ENCODE results near the gene CLEC17A.
A peak's percentile ranks its signal among the peaks of the same experiment; 100 is the strongest.
"Not testable (repeated sequence)": the region's sequence is repeated elsewhere in the genome, so short reads cannot be mapped to it uniquely, and the experiment has no call there.

The CLEC17A gene, protein sequence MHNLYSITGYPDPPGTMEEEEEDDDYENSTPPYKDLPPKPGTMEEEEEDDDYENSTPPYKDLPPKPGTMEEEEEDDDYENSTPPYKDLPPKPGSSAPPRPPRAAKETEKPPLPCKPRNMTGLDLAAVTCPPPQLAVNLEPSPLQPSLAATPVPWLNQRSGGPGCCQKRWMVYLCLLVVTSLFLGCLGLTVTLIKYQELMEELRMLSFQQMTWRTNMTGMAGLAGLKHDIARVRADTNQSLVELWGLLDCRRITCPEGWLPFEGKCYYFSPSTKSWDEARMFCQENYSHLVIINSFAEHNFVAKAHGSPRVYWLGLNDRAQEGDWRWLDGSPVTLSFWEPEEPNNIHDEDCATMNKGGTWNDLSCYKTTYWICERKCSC

DNA sequence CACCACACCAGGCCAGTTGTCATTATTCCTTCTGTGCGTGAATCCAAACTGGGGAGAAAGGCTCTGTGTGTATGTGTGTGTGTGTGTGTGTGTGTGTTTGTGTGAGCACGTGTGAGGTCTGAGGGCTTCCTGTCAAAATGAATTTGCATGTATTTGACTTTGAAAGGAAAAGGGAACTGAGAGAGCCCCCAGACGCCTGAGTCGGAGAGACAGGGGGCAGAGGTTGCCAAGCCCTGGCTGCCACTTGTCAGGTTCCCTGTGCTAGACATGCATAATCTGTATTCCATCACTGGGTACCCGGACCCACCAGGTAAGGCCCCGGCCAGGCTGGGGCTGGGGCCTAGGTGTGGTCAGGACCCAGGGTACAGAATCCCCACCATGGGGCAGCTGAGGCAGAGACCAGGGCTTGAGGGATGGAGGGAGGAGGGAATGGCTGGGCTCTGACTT, at the start of gene CLEC17A:
Gene CLEC17A (plus strand): TSS at position 191 of the 447 bp plus-strand sequence. CDS start 77 bp downstream, at position 268.
- Mint-ChIP-seq H3K27ac (peak within 1 kb of the TSS; percentile 56), H3K4me3 (no peak within 1 kb of the TSS)

DNA sequence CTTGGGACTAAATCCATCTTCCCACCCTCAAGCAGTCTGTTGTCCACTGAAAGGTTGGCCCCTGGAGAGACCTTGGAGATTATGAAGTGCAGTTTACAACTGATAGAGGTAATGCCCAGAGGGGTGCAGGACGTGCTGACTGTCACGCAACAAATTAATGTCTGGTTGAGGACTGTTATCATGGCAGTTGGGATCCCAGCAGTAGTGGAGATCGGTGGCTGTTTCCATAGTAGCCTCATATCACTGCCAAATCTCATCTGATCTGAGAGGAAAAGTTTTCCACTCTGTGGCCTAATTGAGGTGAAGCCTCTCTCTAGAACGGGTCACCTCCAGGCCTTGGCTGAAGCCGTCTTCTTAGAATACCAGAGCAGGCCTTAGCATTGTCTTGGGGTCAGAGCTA, 49.4 kb upstream of the CLEC17A start:
- peaks cover 50% of the 10 kb centered on the region for H3K4me1 Mint-ChIP-seq (ENCODE audit: low read depth)

More for the DNA sequence above, at the start of gene CLEC17A:
- Mint-ChIP-seq H3K4me1 (ENCODE audit: low read depth) (peaks cover 32% of the 10 kb centered on the region), H3K27me3 (peaks cover 1% of the 10 kb centered on the region), H3K9me3 (no peaks in the 10 kb centered on the region), H3K36me3 (ENCODE audit: low read depth) (no peaks in the 10 kb centered on the region)
- intact Hi-C loops (cut with micrococcal nuclease): no loop called here

DNA sequence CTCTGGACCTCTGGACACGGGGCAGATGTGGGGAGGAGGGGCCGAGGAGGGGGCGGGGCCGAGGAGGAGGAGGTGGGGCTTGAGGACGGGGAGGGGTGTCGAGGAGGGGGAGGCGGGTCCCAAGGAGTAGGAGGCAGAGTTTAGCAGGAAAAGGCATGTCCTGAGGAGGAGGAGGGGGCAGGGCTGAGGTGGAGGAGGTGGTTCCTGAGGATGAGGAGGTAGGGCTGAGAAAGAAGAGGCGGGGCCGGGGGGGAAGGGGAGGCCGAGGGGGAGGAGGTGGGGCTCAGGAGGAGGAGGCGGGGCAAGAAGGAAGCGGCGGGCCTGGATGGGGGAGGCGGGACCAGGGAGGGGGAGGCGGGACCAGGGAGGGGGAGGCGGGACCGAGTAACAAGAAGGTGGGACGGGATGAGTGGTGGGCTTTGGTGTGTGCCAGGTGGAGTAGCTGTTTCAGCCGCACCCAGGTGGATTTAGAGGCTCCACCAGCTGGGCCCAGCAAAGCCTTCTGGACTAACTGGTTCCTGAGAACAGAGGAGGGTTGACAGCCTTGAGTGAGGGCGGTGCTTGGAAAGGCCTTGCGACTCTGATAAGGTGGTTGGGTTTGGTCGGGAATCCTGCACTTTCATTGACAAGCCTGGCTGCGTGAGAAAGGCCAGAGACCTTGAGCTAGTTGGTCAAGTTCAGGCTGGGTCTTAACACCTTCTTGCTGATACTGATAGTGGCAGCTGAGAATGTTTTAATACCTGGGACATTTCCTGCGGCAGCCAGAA, 45.8 kb upstream of the CLEC17A start:
- no peak overlapping the region for H3K27ac Mint-ChIP-seq
- no peaks in the 10 kb centered on the region for H3K27me3 Mint-ChIP-seq
- intact Hi-C loops (cut with micrococcal nuclease): no loop called here
- no peaks in the 10 kb centered on the region for H3K9me3 Mint-ChIP-seq
- no peak overlapping the region for H3K4me3 Mint-ChIP-seq
- H3K36me3 Mint-ChIP-seq (ENCODE audit: low read depth): peaks cover 35% of the 10 kb centered on the region
- H3K4me1 Mint-ChIP-seq (ENCODE audit: low read depth): peaks cover 35% of the 10 kb centered on the region

More for the DNA sequence above, 49.4 kb upstream of the CLEC17A start:
- Mint-ChIP-seq H3K36me3 (ENCODE audit: low read depth) (peaks cover 26% of the 10 kb centered on the region), H3K4me3 (no peak overlapping the region), H3K9me3 (no peaks in the 10 kb centered on the region), H3K27me3 (no peaks in the 10 kb centered on the region), H3K27ac (peak overlapping the region; percentile 94)
- intact Hi-C loops (cut with micrococcal nuclease): no loop called here

DNA sequence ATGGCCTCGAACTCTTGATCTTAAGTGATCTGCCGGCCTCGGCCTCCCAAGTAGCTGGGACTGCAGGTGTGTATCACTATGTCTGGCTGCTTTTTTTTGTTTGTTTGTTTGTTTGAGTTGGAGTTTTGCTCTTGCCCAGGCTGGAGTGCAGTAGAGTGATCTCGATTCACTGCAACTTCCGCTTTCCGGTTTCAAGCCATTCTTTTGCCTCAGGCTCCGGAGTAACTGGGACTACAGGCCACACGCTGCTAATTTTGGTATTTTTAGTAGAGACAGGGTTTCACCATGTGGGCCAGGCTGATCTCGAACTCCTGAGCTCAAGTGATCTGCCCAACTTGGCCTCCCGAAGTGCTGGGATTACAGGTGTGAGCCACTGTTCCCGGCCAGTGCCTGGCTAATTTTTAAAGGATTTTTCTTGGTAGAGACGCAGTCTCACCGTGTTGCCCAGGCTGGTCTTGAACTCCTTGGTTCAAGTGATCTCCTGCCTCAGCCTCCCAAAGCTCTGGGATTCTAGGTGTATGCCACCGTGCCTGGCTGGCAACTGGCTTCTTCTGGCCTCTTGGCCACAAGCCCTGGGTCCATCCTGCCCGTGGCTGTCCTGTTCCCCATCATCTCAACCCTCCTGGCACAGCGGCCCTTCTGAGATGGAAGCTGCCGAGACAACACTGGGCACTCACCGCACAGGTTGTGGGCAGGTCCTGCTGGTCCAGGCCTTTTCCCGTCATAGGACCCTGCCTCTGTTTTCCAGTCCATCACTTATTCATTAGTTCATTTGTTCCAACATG, 42.0 kb upstream of the CLEC17A start:
- intact Hi-C loops (cut with micrococcal nuclease): no loop called here
- Mint-ChIP-seq H3K36me3 (ENCODE audit: low read depth) (peaks cover 44% of the 10 kb centered on the region), H3K27ac (peak overlapping the region; percentile 25), H3K27me3 (no peaks in the 10 kb centered on the region), H3K4me3 (no peak overlapping the region), H3K4me1 (ENCODE audit: low read depth) (peaks cover 29% of the 10 kb centered on the region), H3K9me3 (no peaks in the 10 kb centered on the region)

DNA sequence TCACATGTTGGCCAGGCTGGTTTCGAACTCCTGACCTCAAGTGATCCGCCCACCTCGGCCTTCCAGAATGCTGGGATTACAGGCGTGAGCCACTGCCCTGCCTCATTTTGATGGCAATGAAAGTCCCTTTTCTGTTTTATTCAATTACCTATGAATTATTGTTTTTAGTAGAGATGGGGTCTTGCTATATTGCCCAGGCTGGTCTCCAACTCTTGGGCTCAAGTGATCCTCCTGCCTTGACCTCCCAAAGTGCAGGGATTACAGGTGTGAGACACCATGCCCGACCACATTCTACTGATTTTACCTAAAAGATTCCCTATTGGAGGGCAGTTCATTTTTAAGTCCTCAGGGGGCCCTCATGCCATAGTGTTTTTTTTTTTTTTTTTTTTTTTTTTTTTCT, 40.9 kb upstream of the CLEC17A start:
- H3K27ac Mint-ChIP-seq; H3K4me3 Mint-ChIP-seq; H3K9me3 Mint-ChIP-seq; intact Hi-C loops (cut with micrococcal nuclease); H3K27me3 Mint-ChIP-seq: not testable (repeated sequence)
- H3K4me1 Mint-ChIP-seq (ENCODE audit: low read depth): peaks cover 24% of the 10 kb centered on the region
- H3K36me3 Mint-ChIP-seq (ENCODE audit: low read depth): peaks cover 54% of the 10 kb centered on the region

DNA sequence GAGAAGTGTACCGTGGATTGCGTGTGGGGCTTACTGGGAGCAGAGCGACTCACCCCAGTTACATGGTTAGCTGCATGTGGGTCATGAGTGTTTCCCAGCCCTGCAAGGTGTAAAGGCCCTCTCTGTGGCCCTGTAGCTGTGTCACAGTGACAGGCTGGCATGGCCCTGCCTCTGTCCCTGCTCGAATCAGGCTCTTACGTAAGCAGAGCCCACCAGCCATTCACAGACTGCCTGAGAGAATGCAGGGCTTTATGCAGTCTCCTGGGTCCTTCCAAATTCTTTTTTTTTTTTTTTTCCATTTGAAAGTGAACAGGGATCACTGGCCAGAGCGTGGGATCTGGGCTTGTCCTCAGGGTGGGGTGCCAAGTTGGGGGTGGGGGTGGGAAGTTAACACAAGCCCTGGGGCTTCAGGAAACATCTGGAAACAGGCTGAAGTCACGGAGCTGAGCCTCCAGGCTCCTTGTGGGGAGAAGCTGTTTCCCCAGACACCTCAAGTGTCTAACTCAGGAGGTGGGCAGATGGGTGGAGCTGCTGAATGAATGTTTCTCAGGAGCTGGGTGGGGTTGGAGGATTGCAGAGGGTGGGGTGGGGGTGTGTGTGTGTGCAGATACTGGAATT, 40.1 kb upstream of the CLEC17A start:
- intact Hi-C loops (cut with micrococcal nuclease): no loop called here
- Mint-ChIP-seq H3K36me3 (ENCODE audit: low read depth) (peaks cover 59% of the 10 kb centered on the region), H3K4me3 (no peak overlapping the region), H3K9me3 (no peaks in the 10 kb centered on the region), H3K27ac (no peak overlapping the region), H3K27me3 (no peaks in the 10 kb centered on the region), H3K4me1 (ENCODE audit: low read depth) (peaks cover 17% of the 10 kb centered on the region)

DNA sequence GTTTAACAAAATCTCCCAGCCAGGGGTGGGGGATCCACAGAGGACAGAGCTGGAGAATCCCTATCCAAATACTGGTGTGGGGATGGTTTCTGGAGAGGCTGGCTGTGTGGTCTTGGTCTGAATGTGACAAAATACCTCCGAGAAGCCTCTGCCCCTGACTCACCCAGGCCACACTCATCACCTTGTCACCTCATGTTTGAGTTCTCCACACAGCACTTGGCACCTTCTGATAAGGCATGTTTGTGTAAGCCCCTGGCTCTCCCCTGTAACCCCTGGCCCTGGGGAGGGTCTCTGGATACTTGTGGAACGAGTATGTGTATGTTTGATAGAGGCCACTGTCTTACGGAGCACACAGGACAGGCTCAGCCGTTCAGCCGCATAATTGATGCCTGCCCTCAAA, 38.8 kb upstream of the CLEC17A start:
- H3K9me3 Mint-ChIP-seq: no peaks in the 10 kb centered on the region
- intact Hi-C loops (cut with micrococcal nuclease): no loop called here
- no peak overlapping the region for H3K27ac Mint-ChIP-seq
- no peaks in the 10 kb centered on the region for H3K27me3 Mint-ChIP-seq
- peaks cover 70% of the 10 kb centered on the region for H3K36me3 Mint-ChIP-seq (ENCODE audit: low read depth)
- H3K4me3 Mint-ChIP-seq: no peak overlapping the region
- H3K4me1 Mint-ChIP-seq (ENCODE audit: low read depth): peaks cover 17% of the 10 kb centered on the region

DNA sequence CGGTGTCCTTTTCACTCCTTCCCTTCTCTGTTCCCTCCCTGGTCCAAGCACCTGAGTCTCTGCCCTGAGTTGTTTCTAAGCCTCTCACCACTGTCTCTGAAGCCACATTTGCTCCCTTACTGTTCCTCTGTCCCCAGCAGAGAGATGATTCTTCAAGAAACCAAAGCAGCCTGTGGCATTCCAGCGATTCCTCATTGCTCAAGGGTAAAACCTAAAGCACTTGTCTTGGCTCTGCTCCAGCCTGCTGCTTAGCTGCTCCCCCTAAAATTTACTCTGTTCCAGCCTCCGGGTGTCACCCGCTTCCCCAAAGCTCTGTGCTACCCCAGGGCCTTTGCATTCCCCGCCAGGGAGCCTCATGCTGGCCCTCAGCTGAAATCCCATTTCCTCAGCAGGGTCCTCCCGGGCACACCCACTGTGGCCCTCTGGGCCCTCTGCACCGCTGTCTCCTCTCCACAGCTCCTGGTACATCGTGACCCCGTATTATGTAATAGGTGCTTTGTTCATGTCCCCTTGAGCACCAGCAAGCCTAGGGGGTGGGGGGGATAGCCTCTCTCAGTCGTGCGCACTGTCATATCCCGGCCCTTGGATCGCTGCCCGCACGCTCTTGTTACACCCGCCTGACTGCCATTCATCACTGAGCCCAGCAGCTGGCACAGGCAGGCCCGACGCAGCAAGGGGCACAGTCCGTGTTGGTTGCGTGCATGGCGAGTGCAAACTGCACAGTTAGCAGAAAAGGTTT, 37.7 kb upstream of the CLEC17A start:
- H3K9me3 Mint-ChIP-seq: no peaks in the 10 kb centered on the region
- peaks cover 73% of the 10 kb centered on the region for H3K36me3 Mint-ChIP-seq (ENCODE audit: low read depth)
- H3K4me3 Mint-ChIP-seq: no peak overlapping the region
- intact Hi-C loops (cut with micrococcal nuclease): no loop called here
- H3K27me3 Mint-ChIP-seq: no peaks in the 10 kb centered on the region
- no peak overlapping the region for H3K27ac Mint-ChIP-seq
- H3K4me1 Mint-ChIP-seq (ENCODE audit: low read depth): peaks cover 18% of the 10 kb centered on the region

DNA sequence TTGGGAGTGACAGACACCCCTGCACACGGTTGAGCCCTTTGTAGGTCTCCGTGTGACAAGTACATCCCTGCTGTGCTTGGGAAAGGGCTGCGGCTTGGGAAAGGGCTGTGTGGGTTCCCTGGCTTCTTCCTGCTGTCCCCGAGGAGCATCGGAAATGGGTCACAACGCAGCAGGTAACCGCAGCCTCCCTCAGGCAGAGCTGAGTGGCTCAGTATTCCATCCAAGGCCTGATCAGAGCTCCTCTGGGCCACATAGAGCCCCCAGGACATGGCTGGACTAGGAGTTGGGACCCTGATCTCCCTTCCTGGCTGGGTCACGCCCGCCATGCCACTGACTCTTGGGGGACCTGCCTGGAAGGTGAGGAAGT, 37.2 kb upstream of the CLEC17A start:
- Mint-ChIP-seq H3K9me3 (no peaks in the 10 kb centered on the region), H3K4me3 (no peak overlapping the region), H3K27ac (no peak overlapping the region), H3K27me3 (no peaks in the 10 kb centered on the region), H3K4me1 (ENCODE audit: low read depth) (peaks cover 22% of the 10 kb centered on the region), H3K36me3 (ENCODE audit: low read depth) (peaks cover 75% of the 10 kb centered on the region)
- intact Hi-C loops (cut with micrococcal nuclease): no loop called here

DNA sequence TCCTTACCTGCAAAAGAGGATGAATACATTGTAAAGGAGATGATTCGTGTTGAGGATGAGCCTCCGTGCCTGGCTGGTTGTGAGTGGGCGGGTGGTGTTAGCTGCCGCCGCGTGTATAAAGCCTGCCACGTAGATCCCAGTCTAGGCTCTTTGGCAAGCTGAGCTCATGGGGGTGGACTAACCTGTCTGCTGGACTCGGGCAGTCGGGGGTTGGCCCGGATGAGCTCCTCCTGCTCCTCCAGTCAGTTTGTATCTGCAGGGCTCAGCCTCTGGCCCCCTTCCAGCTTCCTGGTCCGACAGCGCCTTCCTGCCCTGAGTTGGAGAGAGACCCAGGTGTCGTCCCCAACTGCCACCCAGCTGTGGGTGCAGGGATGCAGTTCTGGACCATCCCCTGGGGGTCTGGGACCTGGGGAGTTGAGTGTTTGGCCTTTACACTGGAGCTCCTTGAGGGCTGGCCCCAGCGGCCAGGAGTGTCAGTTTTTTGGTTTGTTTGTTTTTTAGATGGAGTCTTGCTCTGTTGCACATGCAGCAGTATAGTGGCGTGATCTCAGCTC, 32.6 kb upstream of the CLEC17A start:
- no peaks in the 10 kb centered on the region for H3K27me3 Mint-ChIP-seq
- intact Hi-C loops (cut with micrococcal nuclease): no loop called here

DNA sequence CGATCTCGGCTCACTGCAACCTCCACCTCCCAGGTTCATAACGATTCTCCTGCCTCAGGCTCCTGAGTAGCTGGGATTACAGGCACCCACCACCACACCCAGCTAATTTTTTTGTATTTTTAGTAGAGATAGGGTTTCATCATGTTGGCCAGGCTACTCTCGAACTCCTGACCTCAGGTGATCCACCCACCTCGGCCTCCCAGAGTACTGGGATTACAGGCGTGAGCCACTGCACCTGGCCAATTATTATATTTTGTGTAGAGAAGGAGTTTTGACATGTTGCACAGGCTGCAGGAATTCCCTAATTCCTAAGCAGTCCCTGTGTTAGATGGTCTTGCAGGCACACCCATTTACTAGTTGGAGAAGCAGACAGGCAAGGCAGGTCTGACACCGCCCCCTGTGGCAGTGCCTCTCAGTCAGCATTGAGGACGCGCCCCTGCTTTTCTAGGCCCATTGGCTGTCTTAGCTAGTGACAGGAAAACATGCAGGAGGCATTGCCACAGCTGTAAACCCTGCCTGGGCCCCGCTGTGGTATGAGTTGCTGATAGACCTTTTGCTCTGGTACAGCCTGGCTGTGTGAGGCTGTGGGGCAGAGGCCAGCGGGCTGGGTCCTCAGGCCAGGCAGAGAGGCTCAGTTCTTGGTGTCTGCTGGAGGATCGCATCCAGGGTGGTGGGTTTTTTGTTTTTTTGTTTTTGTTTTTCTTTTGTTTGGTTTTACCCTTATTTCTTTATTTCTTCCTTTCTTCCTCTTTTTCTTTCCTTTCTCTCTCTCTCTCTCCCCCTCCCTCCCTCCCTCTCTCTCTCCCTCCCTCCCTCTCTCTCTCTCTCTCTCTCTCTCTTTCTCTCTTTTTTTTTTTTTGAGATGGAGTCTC, 31.5 kb upstream of the CLEC17A start:
- intact Hi-C loops (cut with micrococcal nuclease): loop anchor here (1.0 kb wide), 1 partner anchor 46 kb away; no protein-coding TSS in a partner anchor
- H3K27ac Mint-ChIP-seq, H3K9me3 Mint-ChIP-seq, H3K4me3 Mint-ChIP-seq, H3K27me3 Mint-ChIP-seq: not testable (repeated sequence)
- Mint-ChIP-seq H3K36me3 (ENCODE audit: low read depth) (peaks cover 77% of the 10 kb centered on the region), H3K4me1 (ENCODE audit: low read depth) (peaks cover 46% of the 10 kb centered on the region)

More for the DNA sequence above, 32.6 kb upstream of the CLEC17A start:
- Mint-ChIP-seq H3K9me3 (no peaks in the 10 kb centered on the region), H3K4me1 (ENCODE audit: low read depth) (peaks cover 39% of the 10 kb centered on the region), H3K27ac (no peak overlapping the region), H3K36me3 (ENCODE audit: low read depth) (peaks cover 80% of the 10 kb centered on the region), H3K4me3 (no peak overlapping the region)

DNA sequence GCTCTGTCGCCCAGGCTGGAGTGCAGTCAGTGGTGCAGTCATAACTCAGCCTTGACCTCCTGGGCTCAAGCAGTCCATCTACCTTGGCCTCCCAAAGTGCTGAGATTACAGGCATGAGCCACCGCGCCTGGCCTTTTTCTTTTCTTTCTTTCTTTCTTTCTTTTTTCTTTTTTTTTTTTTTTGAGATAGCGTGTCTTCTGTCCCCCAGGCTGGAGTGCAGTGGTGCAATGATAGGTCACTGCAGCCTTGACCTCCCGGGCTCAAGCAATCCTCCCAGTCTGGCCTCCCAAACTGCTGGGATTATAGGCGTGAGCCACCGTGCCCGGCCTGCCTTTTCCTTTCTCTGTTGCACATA, 30.9 kb upstream of the CLEC17A start:
- H3K9me3 Mint-ChIP-seq; H3K27ac Mint-ChIP-seq; H3K27me3 Mint-ChIP-seq; intact Hi-C loops (cut with micrococcal nuclease); H3K4me3 Mint-ChIP-seq: not testable (repeated sequence)
- Mint-ChIP-seq H3K4me1 (ENCODE audit: low read depth) (peaks cover 52% of the 10 kb centered on the region), H3K36me3 (ENCODE audit: low read depth) (peaks cover 77% of the 10 kb centered on the region)

All from dendritic cell treated with granulocyte-macrophage colony-stimulating factor and Interleukin-4, amounts not matched to agents 40 ng/mL and 50 ng/mL, for 4 days (primary cell).